Hematopoietic multipotent progenitor cell treated with erythropoietin and hydrocortisone succinate and interleukin-3 and kit ligand, for 17 days (in vitro differentiated cells): ENCODE measurements around the gene ZNF716.
"Not testable (repeated sequence)": the region's sequence is repeated elsewhere in the genome, so short reads cannot be mapped to it uniquely, and the experiment has no call there.

Experiments used
- DNase-seq: peaks from one replicate; pipeline ENCODE4 v3.0.0-alpha.2; 2015; ENCODE audit warnings: low spot score

The ZNF716 gene

DNA sequence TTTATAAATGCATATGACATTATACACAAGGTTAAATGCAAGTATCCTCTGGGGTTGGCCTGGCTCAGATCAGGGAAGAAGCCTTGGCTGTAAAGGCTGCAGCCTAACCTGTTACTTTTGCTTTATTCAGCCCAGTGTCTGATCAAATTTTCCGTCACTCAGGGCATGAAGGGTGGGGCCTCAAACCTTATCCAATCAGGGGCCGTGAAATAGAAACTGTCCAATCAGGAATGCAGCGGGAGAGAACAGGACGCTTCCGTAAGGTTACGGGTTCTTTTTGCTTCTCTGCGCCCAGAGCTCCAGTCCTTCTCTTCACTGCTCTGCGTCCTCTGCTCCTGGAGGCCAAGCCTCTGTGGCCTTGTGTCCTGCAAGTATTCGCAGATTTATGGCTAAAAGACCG is at the start of gene ZNF716:
Gene ZNF716, plus strand, starts transcription at position 274 of the 400 bp plus-strand sequence. Its CDS starts 112 bp downstream, at position 386.
- DNase-seq: no peak

DNA sequence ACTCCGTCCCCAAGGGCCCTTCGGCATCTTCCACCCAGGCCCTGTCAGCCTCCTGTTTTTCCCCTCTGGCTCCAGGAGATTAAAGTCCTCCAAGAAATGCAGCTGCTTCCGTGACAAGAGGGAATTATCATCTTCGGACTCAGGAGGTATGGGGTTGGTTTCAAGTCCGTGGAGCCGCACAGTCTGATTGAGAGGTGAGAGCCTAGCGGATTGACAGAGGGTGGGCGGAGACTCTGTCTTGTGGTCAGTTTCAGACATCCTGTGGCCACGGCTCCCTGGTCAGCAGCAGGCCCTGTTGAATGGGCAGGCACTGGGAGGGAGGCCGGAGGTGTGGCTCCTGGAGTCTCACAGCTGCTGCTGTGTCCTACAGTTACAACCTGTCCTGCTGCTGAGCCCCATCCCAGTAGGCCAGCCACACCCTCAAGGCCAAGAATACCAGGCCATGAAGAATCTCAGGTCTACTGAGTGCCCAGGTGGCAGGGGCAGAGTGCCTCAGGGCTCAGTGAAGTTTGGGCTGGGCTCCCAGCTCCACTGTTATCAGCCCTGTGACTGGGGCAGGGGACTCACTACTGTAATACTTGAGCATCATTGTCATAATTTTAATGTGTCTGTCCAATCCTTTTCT is 49.3 kb upstream of the ZNF716 start:
- no peak for DNase-seq

DNA sequence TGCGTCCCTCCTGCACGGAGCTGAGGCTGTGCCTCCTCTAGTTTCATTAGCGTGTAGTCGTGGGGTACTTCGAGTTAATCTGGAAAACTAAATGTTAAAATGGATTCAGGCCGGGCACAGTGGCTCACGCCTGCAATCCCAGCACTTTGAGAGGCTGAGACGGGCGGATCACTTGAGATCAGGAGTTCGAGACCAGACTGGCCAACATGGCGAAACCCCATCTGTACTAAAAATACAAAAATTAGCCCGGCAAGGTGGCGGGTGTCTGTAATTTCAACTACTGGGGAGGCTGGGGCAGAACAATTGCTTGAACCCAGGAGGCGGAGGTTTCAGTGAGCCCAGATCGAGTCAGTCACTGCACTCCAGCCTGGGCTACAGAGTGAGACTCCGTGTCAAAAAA is 46.9 kb upstream of the ZNF716 start:
- DNase-seq: not testable (repeated sequence)

DNA sequence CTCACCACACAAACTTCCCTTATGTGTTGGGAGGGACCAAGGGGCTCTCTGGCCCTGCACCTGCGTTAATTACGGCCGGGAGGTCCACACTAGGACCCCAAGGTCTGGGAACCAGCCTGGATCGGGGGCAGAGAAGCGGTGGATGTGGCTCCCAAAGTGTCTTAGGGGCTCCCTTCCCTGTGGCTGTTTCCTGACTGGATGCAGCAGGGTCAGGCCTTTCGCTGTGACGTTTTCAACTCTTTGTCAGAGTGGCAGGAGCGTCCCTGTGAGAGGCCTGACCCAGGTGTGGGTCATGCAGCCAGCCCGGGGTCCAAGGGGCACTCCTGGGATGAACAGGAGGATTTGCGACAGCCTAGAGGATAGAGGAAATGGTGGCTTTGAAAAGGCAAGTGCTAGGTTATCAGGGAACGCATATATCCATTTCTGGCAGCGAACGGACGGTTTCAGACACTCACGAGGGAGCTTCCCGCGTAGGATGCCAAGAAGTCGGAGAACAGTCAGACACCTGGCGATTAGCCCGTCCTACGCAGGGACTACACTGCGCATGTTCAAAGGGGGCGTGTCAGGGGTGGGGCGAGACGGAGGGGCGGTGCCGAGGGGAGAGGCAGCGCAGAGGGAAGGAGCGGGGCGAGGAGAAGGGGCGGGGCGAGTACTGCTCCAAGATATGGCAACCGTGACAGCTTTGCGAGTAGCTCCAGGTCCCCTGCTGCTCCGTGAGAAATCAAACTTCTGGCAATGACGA is 46.2 kb upstream of the ZNF716 start:
- DNase-seq: no peak

DNA sequence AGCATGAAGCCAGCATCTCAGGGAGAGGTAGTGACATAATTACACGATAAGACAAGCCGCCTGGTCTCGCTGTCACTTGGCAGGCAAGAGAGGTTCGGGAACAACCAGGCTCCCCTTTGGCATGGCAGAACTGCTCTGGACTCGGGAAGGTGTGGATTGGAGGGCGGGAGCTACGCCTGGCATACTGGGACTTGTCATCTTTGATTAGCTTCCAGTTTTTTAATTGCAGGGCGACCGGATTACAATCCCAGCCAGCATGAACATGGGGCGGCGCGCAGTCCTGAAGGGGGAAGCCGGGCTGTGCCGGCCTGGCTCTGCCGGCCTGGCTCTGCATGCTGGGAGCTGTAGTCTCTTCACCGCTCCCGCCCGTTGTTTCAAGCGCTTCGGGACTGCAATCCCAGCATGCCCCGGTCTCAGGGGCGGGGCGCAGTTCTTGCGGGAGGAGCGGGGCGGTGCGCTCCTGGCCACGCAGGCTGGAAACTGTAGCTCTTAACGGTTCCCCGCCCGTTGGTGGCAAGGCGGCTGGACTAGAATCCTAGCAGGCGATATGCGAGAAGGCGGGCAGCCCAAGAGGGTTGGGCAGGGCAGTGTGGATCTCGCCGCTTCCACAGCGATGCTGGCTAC is 45.5 kb upstream of the ZNF716 start:
- no peak for DNase-seq

DNA sequence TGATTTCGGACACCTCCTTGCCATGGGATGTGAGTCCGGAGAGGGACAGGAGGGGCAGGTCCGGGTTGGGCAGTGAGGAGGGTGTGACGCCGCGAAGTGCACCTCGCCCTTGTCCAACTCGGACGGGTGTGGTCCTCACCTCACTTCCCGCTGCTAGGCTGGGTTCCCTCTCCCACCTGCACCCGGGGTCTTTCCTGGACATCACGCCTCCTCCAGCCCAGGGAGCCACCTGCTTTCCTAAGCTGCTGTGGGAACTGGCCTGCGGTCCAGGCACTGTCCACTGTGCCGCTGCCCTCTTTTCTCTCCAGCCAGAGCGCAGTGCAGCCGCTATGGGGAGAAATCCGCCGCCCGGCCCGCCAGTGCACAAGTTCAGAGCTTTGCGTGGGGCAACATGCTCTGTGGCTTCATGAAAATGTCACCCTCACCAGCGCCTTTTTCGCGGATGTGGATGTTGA is 45.0 kb upstream of the ZNF716 start:
- no peak for DNase-seq

DNA sequence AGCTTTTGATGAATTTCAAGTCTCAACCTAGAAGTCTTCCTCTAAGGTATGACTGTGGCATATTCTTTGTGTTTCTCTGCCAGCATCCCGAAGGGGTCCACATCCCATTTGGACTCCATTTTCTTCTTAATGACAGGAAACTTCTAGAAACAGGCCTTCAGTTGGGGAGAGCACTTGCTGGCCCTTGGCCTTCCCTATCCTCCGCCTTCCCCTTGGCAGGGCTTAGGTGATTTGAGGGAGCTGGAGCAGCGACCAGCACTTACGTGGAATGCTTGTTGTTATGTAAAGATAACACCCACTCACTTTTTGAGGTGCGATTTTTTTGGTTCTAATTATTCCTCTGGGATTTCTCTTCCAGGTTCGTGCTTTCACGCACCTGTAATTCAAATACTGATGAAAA is 42.9 kb upstream of the ZNF716 start:
- no peak for DNase-seq

DNA sequence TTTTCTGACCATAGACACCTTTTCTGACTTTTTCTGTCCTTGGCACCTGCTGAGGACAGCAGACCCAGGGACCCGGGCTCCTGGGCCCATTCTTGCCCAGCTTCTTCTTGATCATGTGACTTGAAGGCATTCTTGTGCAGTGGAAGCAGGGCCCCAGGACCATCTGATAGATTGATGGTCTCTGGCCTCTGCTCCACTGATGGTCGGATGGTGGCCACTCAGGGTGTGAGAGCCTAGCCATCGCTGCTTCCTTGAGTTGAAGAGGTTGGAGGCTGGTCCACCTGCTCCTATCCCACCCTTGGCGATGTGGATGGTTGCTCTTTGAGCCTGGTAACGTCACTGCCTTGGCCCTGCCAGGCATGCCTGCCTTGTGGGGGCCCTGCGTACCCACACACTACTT is 37.8 kb upstream of the ZNF716 start:
- DNase-seq: no peak

DNA sequence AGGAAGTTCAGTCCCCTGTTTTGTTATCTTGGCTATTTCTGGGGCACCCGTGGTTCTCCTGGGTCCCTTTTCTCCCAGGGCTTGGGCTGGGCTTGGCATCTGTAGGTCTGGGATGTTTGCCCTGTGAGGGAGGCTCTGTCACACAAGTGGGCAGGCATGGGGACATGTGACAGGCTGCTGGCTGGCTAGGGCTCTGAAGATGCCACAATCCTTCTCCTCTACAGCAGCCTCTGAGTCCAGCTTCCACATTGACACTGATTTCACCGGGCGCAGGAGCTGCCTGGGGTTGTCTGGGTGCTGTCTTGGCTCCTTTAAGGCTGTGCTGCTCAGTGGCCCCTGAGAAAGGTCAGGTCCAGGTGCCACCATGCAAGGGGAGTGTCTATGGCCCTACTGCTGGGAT is 37.4 kb upstream of the ZNF716 start:
- DNase-seq: no peak

DNA sequence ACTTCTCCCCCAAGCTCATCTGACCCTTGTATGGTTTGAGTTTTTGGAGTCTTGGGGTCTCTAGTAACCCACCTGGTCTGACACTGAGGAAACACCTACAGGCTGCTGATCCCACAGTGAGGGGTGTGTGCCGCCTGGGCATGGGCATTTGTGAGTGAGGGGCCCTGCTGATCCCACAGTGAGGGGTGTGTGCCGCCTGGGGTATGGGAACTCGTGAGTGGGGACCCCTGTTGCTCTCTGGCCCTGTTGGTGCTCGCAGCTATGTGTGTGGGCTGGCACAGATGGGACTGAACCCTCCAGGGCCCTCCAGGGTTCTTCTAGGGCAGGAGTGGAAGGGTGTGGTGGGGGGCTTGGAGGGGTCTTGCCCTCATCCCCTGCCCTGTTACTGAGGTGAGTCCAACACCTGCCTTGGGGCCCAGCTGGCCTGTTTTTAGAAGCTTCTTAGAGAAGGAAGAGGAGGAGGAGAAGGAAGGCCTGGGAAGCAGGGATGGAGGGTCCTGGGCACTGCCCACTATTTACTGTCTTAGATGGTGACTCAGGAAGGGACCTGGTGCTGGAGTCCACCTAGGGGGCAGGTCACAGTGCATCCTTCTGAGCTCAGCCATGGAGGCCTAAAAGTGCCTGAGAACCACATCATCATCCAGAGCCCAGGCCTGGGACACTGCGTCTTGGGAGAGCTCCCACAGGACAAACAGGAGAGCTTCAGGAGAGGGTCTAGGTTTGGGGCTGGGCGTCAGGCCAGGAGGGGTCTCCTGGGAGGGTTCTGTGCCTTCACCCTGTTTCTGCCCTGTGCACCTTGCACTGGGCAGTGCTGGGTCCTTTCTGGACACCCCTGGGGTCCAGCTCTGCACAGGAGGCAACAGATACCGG is 36.2 kb upstream of the ZNF716 start:
- DNase-seq: no peak

DNA sequence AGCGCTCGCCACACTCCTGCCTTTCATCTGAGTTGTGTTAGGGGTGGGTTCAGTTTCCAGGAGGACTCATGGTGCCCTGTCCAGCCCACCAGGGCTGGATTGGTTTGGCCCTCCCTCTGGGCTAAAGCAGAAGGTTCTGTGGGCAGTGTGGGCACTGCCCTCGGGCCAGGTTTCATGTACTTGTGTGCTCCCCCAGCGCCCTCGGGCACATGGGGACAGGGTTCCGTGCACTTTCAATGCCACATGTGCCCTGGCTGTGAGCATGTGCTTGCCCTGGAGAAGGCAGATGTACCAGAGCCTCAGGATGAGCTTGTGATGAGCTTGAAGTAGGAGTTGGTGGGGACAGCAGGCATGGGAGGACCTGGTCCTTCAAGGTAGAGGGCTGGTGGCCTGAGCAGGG is 35.6 kb upstream of the ZNF716 start:
- no peak for DNase-seq

DNA sequence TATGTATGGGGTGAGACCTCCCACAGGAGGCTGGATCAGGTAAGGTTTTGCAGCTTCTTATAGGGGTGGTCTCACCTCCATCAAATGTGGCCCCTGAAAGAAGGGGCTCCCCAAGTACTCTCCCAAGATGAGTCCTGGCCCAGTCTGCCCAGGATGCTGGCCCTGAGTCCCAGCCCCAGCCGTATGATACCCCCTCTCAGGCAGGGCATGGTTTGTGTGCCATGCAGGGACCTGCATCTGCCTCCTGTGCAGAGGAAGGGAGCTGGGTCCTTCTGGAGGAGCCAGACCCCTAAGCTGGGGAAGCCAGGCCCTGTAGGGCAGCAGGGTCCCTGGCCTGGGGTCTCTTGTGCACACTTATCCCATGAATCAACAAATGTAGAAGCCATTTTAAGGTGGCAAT is 35.1 kb upstream of the ZNF716 start:
- no peak for DNase-seq

DNA sequence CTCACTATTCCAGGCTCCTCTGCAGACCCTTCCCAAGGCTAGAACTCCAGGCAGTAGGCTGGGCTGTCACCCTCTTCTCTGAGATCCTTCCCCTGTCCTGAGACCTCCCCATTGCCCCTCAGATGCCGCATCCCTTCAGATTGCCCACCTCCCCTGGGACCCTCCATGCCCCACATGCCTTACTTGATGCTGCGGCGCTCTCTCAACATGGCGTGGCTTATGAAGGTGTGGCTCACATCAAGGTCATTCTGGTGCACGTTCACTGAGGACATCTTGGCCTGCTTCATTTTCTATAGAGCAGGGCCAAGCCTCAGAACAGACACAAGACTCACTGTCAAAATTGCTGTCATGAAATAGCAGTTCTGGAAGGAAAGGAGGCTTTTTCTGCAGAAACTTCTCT is 34.7 kb upstream of the ZNF716 start:
- DNase-seq: no peak

DNA sequence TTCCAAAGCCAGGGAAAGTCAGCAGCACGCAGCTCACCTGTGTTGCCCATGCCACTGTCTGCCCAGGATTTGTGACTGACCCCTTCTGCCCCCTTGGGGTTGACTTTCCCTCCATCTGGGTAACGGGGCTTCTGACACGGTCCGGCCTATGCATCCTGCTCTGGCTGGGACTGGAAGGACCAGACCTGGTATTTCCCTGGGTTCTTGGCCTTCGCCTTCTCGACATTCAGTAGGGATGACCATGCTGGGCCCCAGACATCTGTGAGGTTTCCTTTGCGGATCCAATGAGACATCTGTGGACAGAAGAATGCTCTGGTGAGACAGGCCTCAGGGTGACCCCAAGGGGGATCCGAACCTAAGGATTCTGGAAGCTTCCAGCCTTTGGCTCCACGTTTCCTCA is 34.2 kb upstream of the ZNF716 start:
- DNase-seq: no peak

DNA sequence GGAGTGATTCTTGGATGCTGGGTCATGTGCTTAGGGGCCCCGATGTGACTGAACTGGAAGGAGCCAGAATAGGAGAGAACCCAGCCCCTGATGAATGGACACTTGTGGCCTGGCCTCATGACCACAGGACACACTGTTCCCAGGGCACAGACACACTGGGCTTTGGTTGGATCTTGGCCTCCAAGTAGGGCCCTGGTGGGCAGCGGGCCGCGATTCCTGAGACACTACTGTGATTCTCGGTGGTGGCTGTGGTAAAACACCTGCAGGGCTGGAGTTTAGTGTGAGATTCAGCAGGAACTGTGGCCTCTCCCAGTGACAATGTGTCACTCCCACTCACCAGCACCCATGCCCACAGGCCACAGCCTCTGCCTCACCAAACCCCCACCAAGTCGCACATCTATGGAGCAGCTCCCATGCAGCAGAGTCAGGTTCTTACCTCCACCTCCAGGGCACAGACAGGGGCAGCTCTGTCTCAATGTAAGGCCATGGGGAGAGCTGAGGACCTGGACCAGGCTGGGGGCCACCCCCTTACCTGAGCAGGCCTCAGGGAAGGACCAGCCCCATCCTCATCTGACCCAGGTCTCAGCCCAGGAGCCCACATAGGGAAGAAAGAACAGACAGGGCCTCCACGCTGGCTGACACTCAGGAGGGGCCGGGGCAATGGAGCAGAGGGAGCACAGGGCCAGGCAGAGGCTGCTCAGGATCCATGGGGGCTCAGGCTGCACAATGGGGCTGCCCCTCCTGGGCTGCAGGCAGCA is 33.2 kb upstream of the ZNF716 start:
- DNase-seq: no peak

DNA sequence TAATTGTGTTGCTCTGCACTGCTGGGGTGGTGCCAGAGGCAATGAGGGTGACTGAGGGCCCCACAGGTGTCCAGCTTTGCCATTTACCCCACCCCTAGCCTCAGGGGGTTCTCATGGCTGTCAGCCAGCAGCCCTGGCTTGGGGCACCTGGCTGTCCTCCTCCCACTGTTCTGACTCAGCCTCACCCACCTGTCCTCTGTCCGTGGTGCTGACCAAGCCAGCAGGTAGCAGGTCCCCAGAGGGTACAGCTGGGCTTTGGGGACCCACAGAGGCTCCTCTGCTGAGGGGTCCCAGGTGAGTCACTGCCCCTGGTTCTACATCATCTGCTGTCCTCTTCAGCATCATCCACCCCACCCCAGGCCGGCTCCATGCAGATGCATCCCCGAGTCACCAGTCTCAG is 32.2 kb upstream of the ZNF716 start:
- DNase-seq: no peak

DNA sequence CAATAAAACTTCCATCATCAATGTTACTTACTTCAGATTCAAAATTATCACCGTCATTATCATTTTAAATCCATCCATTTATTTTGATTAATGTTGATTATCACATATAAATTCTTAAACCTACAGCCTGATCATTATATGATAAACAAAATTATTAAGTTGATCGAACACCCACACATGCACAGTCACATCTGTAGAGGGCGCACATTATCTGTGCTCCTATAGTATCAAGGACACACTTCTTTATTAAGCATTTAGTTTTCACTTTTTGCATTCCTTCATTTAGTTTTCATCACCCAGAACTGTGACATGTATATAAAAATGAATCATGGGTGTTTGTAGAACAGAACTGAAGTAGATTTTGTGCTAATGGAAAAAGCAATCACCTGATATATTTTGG is 26.2 kb upstream of the ZNF716 start:
- DNase-seq: no peak

DNA sequence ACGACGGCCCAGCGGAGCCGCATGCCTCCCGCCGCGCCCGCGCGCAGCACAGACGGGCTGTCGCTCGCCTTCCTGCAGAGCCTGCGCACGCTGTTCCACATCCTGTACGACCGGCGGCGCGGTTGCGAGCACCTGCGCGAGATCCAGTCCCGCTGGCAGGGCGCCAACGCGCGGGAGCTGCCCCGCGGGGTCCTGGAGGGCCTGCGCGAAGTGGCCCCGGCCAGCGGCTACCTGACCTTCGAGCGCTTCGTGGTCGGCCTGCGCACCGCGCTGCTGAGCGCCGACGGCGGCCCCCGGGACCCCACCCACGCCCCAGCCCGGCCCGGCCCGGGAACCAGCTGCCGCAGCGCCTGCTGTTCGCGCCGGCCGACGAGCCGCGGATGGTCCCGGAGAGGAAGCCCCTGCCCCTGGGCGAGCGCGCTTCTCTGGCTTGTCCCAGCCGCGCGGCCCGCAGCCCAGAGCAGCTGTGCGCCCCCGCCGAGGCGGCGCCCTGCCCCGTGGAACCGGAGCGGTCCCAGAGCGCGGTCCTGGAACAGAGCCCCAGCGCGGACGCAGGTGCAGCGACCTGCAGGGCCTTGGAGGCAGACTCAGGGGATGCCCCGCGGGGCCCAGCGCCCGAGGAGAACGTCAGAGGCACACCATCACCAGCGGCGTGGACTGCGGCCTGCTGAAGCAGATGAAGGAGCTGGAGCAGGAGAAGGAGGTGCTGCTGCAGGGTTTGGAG is 25.3 kb upstream of the ZNF716 start:
- no peak for DNase-seq

DNA sequence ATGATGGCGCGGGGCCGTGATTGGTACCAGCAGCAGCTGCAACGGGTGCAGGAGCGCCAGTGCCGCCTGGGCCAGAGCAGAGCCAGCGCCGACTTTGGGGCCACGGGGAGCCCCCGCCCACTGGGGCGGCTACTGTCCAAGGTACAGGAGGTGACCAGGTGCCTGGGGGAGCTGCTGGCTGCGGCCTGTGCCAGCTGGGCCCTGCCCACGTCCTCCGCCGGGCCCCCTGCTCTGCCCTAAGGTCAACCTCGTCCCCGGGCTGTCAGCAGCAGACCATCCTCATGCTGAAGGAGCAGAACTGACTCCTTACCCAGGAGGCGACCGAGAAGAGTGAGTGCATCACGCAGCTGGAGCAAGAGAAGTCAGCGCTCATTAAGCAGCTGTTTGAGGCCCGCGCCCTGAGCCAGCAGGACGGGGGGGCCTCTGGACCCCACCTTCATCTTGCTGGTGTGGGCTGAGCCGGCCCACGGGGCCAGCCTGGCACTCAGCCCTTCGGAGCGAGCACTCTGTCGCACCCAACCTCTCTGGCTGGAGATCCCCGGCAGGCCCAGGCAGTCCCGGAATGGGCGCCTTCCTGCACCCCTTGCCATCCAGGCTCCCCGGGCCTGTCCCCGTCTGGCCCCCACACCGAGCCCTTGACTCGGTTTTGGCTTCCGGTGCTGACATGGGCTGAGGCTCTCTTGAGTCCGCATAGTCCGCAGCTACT is 24.6 kb upstream of the ZNF716 start:
- no peak for DNase-seq

DNA sequence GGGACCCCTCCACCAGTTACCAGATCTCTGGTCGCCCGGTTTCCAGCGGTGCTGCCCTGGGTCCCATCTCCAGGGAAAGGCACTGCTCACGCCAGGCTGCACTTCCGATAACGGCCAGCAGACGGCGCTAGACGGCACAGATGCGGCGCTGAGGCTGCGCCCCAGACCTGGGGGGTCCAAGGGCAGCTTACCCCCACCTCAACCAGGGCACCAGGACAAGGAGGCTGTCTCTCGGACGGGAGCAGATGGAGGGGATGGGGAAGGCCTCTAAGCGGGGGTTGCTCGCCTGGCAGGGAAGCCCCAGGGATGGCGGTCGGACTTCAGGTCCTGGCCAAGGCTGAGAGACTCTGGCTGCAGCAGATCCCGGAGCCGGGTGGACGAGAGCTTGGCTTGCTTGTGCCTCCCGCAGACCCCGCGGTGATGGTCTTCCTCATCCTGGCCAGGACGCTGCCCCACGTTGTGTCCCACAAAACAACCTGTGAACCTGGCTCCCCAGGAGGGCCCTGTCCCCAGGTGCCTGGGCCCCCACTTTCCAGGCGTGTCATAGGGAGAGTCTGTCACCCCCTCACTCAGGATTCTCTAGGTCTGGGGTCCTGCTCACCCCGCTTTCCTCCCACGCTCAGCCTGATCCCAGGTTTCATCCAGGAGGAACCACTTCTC is 23.9 kb upstream of the ZNF716 start:
- no peak for DNase-seq
